Measurements from ENCODE around the gene FOXO3. TPM values are rescaled to one million over a fixed set of nuclear protein-coding genes. Genes with fewer than 3 reads are reported as not detected.

The FOXO3 gene
- total RNA-seq, 1 experiment from 2014 or later = 43.8 TPM

GRCh38 chr6:108723594-108723993, 162.9 kb downstream of the FOXO3 start:
- ChIA-PET CTCF (no interaction called here), POLR2A (no interaction called here)
- no peak overlapping the region for H3K4me3 ChIP-seq (ENCODE audit: low read depth in 2 of 2, low read length in 2 of 2)
- ATAC-seq = no peak
- intact Hi-C loops (cut with micrococcal nuclease; ENCODE audit: unreplicated experiment) = no loop called here
- no peaks in the 10 kb centered on the region for H3K36me3 ChIP-seq (ENCODE audit: control insufficient read depth, insufficient read depth, low read length)
- in situ Hi-C loops (cut with HindIII; ENCODE audit: low pct_unique_long_range_greater_than_20kb, low sequenced_read_pairs) = no loop called here
- no peak for DNase-seq (ENCODE audit: low read depth, low spot score)
- H3K9me3 ChIP-seq (ENCODE audit: control insufficient read depth, insufficient read depth, low read depth, low read length) = no peaks in the 10 kb centered on the region
- no peaks in the 10 kb centered on the region for H3K4me1 ChIP-seq (ENCODE audit: control insufficient read depth, insufficient read depth, low read length)
- no peaks in the 10 kb centered on the region for H3K27me3 ChIP-seq (ENCODE audit: control insufficient read depth, insufficient read depth, low read length)
- TF ChIP-seq REST (IDR thresholded peaks at IDR 0.05; ENCODE audit: insufficient read depth in 1 of 2, low read depth in 2 of 2, low read length in 1 of 2) (no peak), TCF7L2 (IDR thresholded peaks at IDR 0.05; ENCODE audit: low read depth, low read length) (no peak), POLR2AphosphoS5 (IDR thresholded peaks at IDR 0.05; ENCODE audit: low read depth, low read length) (no peak), SIN3A (IDR thresholded peaks at IDR 0.05; ENCODE audit: borderline replicate concordance, insufficient read depth, low read depth, low read length) (no peak), CTCF (IDR thresholded peaks at IDR 0.05) (no peak)
- no TSS peak for BruUV-seq (replicated peaks)
- no peak overlapping the region for H3K27ac ChIP-seq (ENCODE audit: low read length)

GRCh38 chr6:108726726-108727339, 166.1 kb downstream of the FOXO3 start:
- no peak for DNase-seq (ENCODE audit: low read depth, low spot score)
- H3K27ac ChIP-seq (ENCODE audit: low read length) = no peak overlapping the region
- H3K9me3 ChIP-seq (ENCODE audit: control insufficient read depth, insufficient read depth, low read depth, low read length) = no peaks in the 10 kb centered on the region
- no peak overlapping the region for H3K4me3 ChIP-seq (ENCODE audit: low read depth in 2 of 2, low read length in 2 of 2)
- TF ChIP-seq POLR2AphosphoS5 (IDR thresholded peaks at IDR 0.05; ENCODE audit: low read depth, low read length) (no peak), SIN3A (IDR thresholded peaks at IDR 0.05; ENCODE audit: borderline replicate concordance, insufficient read depth, low read depth, low read length) (no peak), TCF7L2 (IDR thresholded peaks at IDR 0.05; ENCODE audit: low read depth, low read length) (no peak)
- in situ Hi-C loops (cut with HindIII; ENCODE audit: low pct_unique_long_range_greater_than_20kb, low sequenced_read_pairs) (no loop called here), intact Hi-C loops (cut with micrococcal nuclease; ENCODE audit: unreplicated experiment) (no loop called here)
- no peak for ATAC-seq
- ChIA-PET POLR2A (no interaction called here), CTCF (no interaction called here)
- H3K36me3 ChIP-seq (ENCODE audit: control insufficient read depth, insufficient read depth, low read length) = no peaks in the 10 kb centered on the region
- no TSS peak for BruUV-seq (replicated peaks)
- H3K27me3 ChIP-seq (ENCODE audit: control insufficient read depth, insufficient read depth, low read length) = no peaks in the 10 kb centered on the region; the same call in 1 of the 2 replicates
- H3K4me1 ChIP-seq (ENCODE audit: control insufficient read depth, insufficient read depth, low read length) = no peaks in the 10 kb centered on the region

- Histone ChIP-seq H3K4me1 (ENCODE audit: control insufficient read depth, insufficient read depth, low read length) (no peaks in the 10 kb centered on the region), H3K4me3 (ENCODE audit: low read depth in 2 of 2, low read length in 2 of 2) (no peak overlapping the region), H3K27me3 (ENCODE audit: control insufficient read depth, insufficient read depth, low read length) (no peaks in the 10 kb centered on the region; the same call in 1 of the 2 replicates), H3K36me3 (ENCODE audit: control insufficient read depth, insufficient read depth, low read length) (no peaks in the 10 kb centered on the region), H3K27ac (ENCODE audit: low read length) (no peak overlapping the region), H3K9me3 (ENCODE audit: control insufficient read depth, insufficient read depth, low read depth, low read length) (no peaks in the 10 kb centered on the region)
- BruUV-seq (replicated peaks) = no TSS peak
- no peak for TF ChIP-seq SIN3A (IDR thresholded peaks at IDR 0.05; ENCODE audit: borderline replicate concordance, insufficient read depth, low read depth, low read length)
- TF ChIP-seq REST (IDR thresholded peaks at IDR 0.05; ENCODE audit: insufficient read depth in 1 of 2, low read depth in 2 of 2, low read length in 1 of 2) = no peak
- no peak for TF ChIP-seq TCF7L2 (IDR thresholded peaks at IDR 0.05; ENCODE audit: low read depth, low read length)
- TF ChIP-seq POLR2AphosphoS5 (IDR thresholded peaks at IDR 0.05; ENCODE audit: low read depth, low read length) = no peak
- TF ChIP-seq CTCF (IDR thresholded peaks at IDR 0.05) = no peak
- intact Hi-C loops (cut with micrococcal nuclease; ENCODE audit: unreplicated experiment) (no loop called here), in situ Hi-C loops (cut with HindIII; ENCODE audit: low pct_unique_long_range_greater_than_20kb, low sequenced_read_pairs) (no loop called here)
- ATAC-seq (0 out of 2 replicates have a peak, but pooled peaks have one; percentile 37), DNase-seq (ENCODE audit: low read depth, low spot score) (no peak)
- ChIA-PET POLR2A (no interaction called here), CTCF (no interaction called here)
These were observed 167.4 kb downstream of the FOXO3 start for GRCh38 chr6:108727966-108728730.
